HUES48 (cell line): ENCODE data around the gene IFT27.

Experiments used
- H3K27ac ChIP-seq: one replicate; pipeline ENCODE4 v1.7.0; 2013; ENCODE audit warnings: low read depth, low read length, inconsistent platforms
- H3K27me3 ChIP-seq: 2 replicates; pipeline ENCODE4 v1.6.1; 2013; ENCODE audit warnings: mild to moderate bottlenecking, low read length; ENCODE audit not compliant: control insufficient read depth, insufficient read depth
- H3K36me3 ChIP-seq: 2 replicates; pipeline ENCODE4 v1.6.1; 2013; ENCODE audit warnings: low read length; ENCODE audit not compliant: control insufficient read depth, insufficient read depth
- H3K4me1 ChIP-seq: 2 replicates; pipeline ENCODE4 v1.6.1; 2013; ENCODE audit warnings: mild to moderate bottlenecking, low read length; ENCODE audit not compliant: control insufficient read depth, insufficient read depth
- H3K4me3 ChIP-seq: 2 replicates; pipeline ENCODE4 v1.5.1; 2013; ENCODE audit warnings: mild to moderate bottlenecking, low read depth, low read length
- H3K9ac ChIP-seq: 2 replicates; pipeline ENCODE4 v1.6.1; 2013; ENCODE audit warnings: mild to moderate bottlenecking, low read depth, low read length, moderate library complexity
- H3K9me3 ChIP-seq: 2 replicates; pipeline ENCODE4 v1.6.1; 2013; ENCODE audit warnings: low read length; ENCODE audit not compliant: control insufficient read depth, insufficient read depth

IFT27 gene

DNA sequence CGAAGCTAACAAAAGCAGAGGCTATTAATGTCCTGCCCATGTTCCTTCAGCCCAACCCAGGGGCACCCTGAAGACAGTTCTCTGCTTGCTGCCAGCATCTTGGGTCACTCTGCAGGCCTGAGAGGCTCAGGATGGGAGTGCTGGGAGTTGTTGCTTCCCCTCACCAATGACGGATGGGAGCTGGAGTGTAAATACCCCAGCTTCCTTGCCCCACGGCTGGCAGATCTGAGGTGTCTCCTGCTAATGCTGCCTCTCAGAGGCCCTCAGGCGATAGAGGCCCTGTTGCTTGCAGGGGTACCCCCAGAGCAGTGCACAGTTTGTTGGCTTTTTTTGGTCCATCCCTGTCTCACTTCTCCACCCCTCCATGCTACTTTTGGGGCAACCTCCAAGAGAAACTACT, 32.9 kb downstream of the IFT27 start:
- Histone ChIP-seq H3K9ac (no peak overlapping the region), H3K27ac (no peak overlapping the region), H3K9me3 (no peaks in the 10 kb centered on the region), H3K36me3 (no peaks in the 10 kb centered on the region), H3K4me3 (no peak overlapping the region), H3K4me1 (no peaks in the 10 kb centered on the region), H3K27me3 (no peaks in the 10 kb centered on the region)

DNA sequence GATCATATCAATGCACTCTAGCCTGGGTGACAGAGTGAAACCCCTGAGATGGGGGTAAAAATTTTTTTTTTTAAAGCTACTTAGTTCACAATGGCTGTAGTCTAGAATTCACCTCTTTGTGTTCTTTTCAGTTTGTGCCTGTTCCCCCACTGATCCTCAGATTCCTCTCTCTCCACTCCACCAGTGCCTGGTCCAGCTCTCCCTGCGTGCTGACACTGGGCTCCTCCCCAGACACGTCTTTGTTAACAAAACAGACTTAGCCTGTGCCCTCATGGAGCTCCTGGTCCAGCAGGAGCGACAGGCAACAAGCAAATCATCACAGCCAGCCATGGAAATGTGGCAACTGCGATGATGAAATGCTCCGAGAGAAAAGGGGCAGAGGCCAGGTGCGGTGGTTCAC, 34.0 kb downstream of the IFT27 start:
- H3K27ac ChIP-seq: no peak overlapping the region
- no peak overlapping the region for H3K4me3 ChIP-seq
- H3K4me1 ChIP-seq: no peaks in the 10 kb centered on the region
- no peaks in the 10 kb centered on the region for H3K9me3 ChIP-seq
- H3K27me3 ChIP-seq: no peaks in the 10 kb centered on the region
- no peak overlapping the region for H3K9ac ChIP-seq
- H3K36me3 ChIP-seq: no peaks in the 10 kb centered on the region

DNA sequence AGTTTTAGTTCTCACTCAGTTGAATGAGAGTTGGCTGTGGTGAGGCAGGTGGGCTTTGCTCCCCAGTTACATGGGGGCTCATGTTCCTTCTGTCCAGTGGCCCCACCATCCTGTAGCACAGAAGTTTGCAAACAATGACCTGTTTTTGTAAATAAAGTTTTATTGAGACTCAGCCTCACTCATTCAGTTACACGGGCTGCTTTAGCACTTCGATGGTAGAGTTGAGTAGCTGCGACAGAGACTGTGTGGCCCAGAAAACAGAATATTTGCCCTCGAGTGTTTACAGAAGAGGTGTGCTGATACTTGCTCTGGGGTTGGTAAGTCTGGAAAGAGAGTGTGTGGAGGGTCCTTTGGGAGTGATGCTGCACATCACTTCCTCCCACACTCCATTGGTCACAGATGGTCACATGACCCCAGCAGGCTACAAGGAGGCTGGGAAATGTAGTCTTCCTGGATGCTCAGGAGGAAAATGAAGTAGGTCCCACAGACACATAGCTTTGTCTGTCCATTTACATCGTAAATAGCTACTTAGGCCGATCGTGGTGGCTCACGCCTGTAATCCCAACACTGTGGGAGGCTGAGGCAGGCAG, 34.6 kb downstream of the IFT27 start:
- no peaks in the 10 kb centered on the region for H3K27me3 ChIP-seq
- no peaks in the 10 kb centered on the region for H3K4me1 ChIP-seq
- H3K4me3 ChIP-seq: no peak overlapping the region
- no peaks in the 10 kb centered on the region for H3K36me3 ChIP-seq
- no peak overlapping the region for H3K9ac ChIP-seq
- H3K9me3 ChIP-seq: no peaks in the 10 kb centered on the region
- H3K27ac ChIP-seq: no peak overlapping the region

DNA sequence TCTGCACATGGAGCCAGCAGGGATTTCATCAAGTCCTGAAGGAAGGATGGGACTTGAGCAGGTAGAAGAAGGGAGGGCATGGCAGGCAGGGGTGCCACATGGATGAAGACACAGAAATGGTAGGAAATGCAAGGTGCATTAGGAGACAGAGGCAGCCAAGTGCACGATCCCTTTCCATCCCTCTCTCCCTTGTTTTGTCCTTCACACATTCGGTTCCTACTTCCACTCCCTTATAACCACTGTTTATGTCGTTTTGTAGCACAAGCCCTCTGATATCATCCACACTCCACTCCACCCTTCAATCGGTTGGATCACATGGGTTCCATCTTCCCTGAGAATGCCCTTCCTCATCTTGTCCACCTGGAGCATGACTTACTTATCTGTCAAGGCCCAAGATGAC, 35.2 kb downstream of the IFT27 start:
- Histone ChIP-seq H3K9ac (no peak overlapping the region), H3K4me3 (no peak overlapping the region), H3K36me3 (no peaks in the 10 kb centered on the region), H3K27ac (no peak overlapping the region), H3K9me3 (no peaks in the 10 kb centered on the region), H3K4me1 (no peaks in the 10 kb centered on the region), H3K27me3 (no peaks in the 10 kb centered on the region)

DNA sequence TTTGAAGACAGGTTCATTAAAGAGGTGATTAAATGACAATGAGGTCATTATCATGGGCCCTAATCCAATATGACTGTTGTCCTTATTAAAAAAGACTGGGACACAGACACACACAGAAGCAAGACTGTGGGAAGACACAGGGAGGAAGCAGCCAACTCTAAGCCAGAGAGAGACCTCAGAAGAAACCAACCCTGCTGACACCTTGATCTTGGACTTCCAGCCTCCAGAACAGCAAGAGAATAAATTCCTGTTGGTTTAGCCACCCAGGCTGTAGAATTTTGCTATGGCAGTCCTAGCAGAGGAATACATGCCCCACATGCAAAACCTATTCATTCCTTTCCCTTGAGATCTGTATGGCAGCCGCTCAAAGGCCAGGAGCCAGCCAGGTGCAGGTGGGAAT, 36.7 kb downstream of the IFT27 start:
- Histone ChIP-seq H3K36me3 (no peaks in the 10 kb centered on the region), H3K27me3 (no peaks in the 10 kb centered on the region), H3K9ac (no peak overlapping the region), H3K27ac (no peak overlapping the region), H3K9me3 (no peaks in the 10 kb centered on the region), H3K4me3 (no peak overlapping the region), H3K4me1 (no peaks in the 10 kb centered on the region)

DNA sequence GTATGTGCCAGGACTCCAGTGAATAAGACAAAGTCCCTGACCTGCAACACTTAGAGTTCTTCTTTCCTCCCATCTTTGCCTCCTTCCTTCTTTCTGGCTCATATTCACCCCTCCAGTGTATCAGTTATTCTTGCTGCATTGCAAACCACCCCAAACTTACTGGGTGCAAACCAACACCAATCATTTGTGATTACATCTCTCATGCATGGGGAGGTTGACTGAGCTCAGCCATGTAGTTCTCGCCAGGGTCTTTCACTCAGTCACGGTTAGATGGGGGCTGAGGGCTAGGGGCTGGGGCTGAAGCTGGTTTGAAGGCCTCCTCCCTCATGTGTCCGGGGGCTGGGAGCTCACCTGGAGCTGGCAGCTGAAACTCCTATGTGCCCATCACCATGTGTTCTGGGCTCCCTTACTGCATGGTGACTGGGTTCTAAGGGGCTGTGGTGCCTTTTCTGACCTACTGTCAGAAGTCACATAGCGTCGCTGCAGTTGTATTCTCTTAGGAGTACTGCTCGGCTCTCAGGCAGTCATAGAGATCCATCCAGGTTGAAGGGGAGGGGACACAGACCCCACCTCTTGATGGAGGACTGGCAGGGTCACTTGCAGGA, 37.4 kb downstream of the IFT27 start:
- Histone ChIP-seq H3K4me1 (no peaks in the 10 kb centered on the region), H3K27ac (no peak overlapping the region), H3K9me3 (no peaks in the 10 kb centered on the region), H3K4me3 (no peak overlapping the region), H3K9ac (no peak overlapping the region), H3K36me3 (no peaks in the 10 kb centered on the region), H3K27me3 (no peaks in the 10 kb centered on the region)

DNA sequence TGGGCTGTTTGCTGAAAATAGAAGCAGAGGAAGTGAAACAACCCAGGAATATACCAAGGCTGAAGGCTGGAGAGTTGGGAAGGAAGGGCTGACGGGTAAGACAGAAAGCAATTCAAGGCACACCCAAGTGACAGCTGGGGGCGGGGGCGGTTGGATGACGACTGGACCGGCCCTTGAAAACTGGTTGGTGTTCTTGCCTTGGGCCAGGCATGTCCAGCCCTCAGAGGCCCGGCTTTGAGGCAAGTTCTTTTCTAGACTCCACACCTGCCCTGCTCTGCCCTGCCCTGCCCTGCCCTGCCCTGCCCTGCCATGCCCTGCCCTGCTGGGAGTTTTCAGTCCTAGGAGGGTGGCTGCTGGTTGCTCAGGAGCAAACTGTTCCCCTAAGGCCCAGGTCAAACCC, 38.1 kb downstream of the IFT27 start:
- H3K36me3 ChIP-seq: no peaks in the 10 kb centered on the region
- H3K9me3 ChIP-seq: no peaks in the 10 kb centered on the region
- H3K4me1 ChIP-seq: no peaks in the 10 kb centered on the region
- H3K4me3 ChIP-seq: no peak overlapping the region
- H3K27me3 ChIP-seq: no peaks in the 10 kb centered on the region
- no peak overlapping the region for H3K9ac ChIP-seq
- no peak overlapping the region for H3K27ac ChIP-seq

DNA sequence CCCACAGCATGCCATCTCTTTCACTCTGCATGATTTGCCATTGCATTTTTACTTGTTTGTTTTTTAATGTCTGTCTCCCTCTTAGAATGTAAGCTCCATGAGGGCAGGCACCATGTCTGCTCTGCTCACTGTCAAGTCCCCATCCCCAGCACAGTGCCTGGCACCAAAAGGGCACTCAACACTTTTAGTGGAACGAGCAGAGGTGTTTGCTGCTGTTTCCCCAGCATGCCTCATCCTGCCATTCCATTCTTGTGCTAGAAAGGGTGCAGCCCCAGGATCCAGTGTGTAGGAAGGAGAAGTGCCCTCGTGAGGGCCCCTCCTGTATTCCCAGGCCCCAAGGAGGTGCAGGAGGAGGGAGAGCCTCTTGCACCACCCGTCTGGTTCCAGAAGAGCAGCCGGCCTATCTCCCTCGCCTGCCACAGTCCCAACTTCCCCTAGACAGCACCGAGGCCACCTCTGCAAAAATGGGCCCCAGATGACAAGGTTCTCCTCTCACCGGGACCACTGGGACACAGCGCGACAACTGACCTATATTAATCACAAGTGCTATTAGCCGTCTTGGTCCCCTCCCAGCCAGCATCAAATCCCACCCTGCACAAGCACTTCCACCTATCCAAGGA, 39.1 kb downstream of the IFT27 start:
- no peaks in the 10 kb centered on the region for H3K27me3 ChIP-seq
- H3K27ac ChIP-seq: no peak overlapping the region
- no peaks in the 10 kb centered on the region for H3K9me3 ChIP-seq
- H3K9ac ChIP-seq: no peak overlapping the region
- H3K4me1 ChIP-seq: no peaks in the 10 kb centered on the region
- no peaks in the 10 kb centered on the region for H3K36me3 ChIP-seq
- no peak overlapping the region for H3K4me3 ChIP-seq

DNA sequence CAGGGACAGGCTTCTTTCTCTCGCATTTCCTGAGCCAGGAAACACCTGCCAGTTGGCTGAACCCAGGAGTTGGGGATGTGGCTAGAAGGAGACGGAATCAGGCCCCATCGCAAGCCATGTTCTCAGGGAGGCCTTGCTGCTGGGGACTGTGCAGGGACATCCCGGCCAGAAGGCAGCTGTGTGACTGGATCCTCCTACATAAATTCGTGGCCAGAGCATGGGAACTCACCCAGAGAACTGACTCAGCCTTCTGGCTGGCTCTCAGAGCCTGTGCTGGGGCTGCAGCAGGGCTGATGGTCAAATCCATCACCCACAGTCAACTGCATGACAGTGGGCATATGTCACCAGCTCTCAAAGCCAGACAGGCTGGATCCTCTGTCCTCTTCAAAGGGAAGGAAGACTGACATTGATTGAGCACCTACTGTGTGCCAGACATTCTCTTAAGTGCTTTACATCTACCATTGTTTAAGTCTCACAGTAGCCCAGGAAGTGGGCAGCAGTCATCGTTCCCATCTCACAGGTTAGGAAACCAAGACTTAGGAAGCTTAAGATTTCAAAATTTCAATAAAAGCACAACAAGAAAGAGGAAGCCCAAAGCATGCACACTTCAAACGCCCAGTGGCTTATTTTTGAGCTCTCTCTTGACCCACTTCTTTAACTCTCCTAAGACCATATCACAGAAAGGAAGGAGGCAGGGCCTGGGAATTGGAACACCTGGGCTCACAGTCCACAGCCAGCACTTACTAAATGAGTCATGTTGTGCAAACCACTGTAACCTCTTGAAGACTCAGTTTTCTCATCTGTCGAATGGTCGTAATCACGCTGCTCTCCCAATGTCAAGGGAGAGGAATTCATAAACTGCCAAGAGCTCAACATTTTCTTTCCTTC, 41.5 kb downstream of the IFT27 start:
- Histone ChIP-seq H3K4me1 (no peaks in the 10 kb centered on the region), H3K27me3 (no peaks in the 10 kb centered on the region), H3K27ac (no peak overlapping the region), H3K9ac (no peak overlapping the region), H3K36me3 (no peaks in the 10 kb centered on the region), H3K9me3 (no peaks in the 10 kb centered on the region), H3K4me3 (no peak overlapping the region)

DNA sequence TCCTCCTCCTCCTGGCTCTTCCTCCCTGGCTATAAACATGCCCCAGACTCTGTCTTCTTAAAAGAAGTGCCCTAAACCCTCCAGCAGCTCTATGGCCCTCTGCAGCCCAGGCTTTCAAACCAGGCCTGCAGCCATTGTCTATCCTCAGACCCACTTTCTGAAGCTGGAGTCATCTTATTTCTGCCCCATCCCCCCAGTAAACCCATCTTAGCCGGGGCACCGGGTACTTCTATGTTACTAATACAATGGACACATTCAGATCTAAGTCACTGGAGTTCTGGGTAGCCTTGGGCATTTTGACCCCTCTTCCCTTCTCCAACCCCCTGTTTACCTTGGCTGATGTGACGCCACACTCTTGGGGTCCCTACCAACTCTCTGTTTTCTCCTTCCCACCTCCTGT, 42.6 kb downstream of the IFT27 start:
- Histone ChIP-seq H3K27ac (no peak overlapping the region), H3K9me3 (no peaks in the 10 kb centered on the region), H3K4me1 (no peaks in the 10 kb centered on the region), H3K4me3 (no peak overlapping the region), H3K36me3 (no peaks in the 10 kb centered on the region), H3K9ac (no peak overlapping the region), H3K27me3 (no peaks in the 10 kb centered on the region)

DNA sequence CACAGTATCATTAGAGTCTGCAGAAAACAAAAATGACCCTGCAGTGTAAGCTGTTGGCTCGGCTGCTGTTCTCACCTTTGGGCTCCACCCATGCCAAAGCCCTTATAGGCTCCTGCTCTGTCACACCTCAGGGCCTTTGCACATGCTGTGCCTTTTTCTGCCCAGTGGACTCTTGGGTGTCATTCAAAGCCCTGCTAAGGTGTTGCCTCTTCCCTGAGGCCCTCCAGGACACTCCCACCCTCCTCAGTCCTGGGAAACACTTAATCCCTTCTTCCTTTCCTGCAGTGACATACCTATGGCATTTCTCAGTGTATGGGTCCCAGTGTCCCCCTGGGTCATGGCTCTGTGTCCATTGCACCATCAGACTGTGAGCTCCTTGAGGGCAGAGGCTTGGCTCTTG, 43.3 kb downstream of the IFT27 start:
- H3K36me3 ChIP-seq: no peaks in the 10 kb centered on the region
- no peaks in the 10 kb centered on the region for H3K9me3 ChIP-seq
- H3K4me3 ChIP-seq: no peak overlapping the region
- no peak overlapping the region for H3K27ac ChIP-seq
- no peak overlapping the region for H3K9ac ChIP-seq
- no peaks in the 10 kb centered on the region for H3K27me3 ChIP-seq
- H3K4me1 ChIP-seq: no peaks in the 10 kb centered on the region
